ENCODE results near the gene ENGASE. TPM values are rescaled to one million over a fixed set of nuclear protein-coding genes. Genes with fewer than 3 reads are reported as not detected.

The ENGASE gene
- total and polyA plus RNA-seq, 2 donors (not counting 1 experiment from before 2014, with no cell fraction given): 92.1 to 122 TPM

DNA sequence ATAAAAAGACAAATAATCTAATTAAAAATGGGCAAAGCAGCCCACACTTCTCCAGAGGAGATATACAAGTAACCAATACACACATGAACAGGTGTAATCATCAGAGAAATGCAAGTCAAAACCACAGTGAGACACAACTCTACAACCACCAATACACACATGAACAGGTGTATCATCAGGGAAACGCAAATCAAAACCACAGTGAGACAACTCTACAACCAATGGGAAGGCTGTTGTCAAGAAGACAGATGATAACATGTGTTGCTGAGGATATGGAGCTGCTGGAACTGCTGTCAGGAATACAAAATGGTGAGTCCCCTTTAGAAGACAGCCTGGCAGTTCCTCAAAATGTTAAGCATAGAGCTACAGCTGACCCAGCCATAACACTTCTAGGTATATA lies 22.5 kb upstream of the ENGASE start:
- no peak overlapping the region for H3K4me2 ChIP-seq (replicated peaks; ENCODE audit: low read depth, low read length, poor library complexity, severe bottlenecking)
- intact Hi-C loops (cut with micrococcal nuclease): no loop called here
- ATAC-seq (ENCODE audit: low read depth) (no peak), DNase-seq (no peak)
- no peaks in the 10 kb centered on the region for H3K79me2 ChIP-seq (ENCODE audit: control insufficient read depth, insufficient read depth, low read length)
- H3K9ac ChIP-seq (ENCODE audit: low read length): no peak overlapping the region
- H4K20me1 ChIP-seq (ENCODE audit: control insufficient read depth, insufficient read depth, low read length, poor library complexity, severe bottlenecking): no peaks in the 10 kb centered on the region
- H3K4me1 Mint-ChIP-seq: no peaks in the 10 kb centered on the region
- H3K27ac ChIP-seq (ENCODE audit: low read length in 2 of 2): no peak overlapping the region
- H3K27ac Mint-ChIP-seq: no peak overlapping the region
- H3K27me3 ChIP-seq (replicated peaks in 1 of 4; ENCODE audit: control extremely low read depth in 1 of 4, control insufficient read depth in 3 of 4, insufficient read depth in 4 of 4, low read length in 3 of 4): no peaks in the 10 kb centered on the region
- H3K27me3 Mint-ChIP-seq: peaks cover 26% of the 10 kb centered on the region
- ChIA-PET POLR2A (no interaction called here), CTCF (interaction anchor here (0.9 to 2.4 kb wide), 4 partner anchors 8 to 342 kb away, joined by 3 to 8 read pairs (median 3); no protein-coding TSS in a partner anchor)
- peaks cover 0 to 14% (median 5%) of the 10 kb centered on the region in 3 donors for H3K9me3 ChIP-seq (ENCODE audit: control extremely low read depth in 1 of 3, control insufficient read depth in 2 of 3, insufficient read depth in 1 of 3, low read length in 2 of 3)
- H3K36me3 ChIP-seq (replicated peaks in 1 of 2; ENCODE audit: control extremely low read depth in 1 of 2, control insufficient read depth in 1 of 2, extremely low read depth in 1 of 2, insufficient read depth in 2 of 2, low read length in 1 of 2): no peaks in the 10 kb centered on the region
- H3K4me3 Mint-ChIP-seq: no peak overlapping the region
- no peak overlapping the region for H2AFZ ChIP-seq (ENCODE audit: insufficient read depth, low read depth, low read length, poor library complexity, severe bottlenecking)
- H3K4me3 ChIP-seq (ENCODE audit: control extremely low read depth in 1 of 5, extremely low read depth in 1 of 5, insufficient read depth in 1 of 5, low read depth in 2 of 5, low read length in 4 of 5): no peak overlapping the region
- WGBS (ENCODE audit: insufficient coverage): no CpG with 5 or more reads among the region's 1 CpG
- TF ChIP-seq EZH2 (IDR thresholded peaks at IDR 0.05; ENCODE audit: borderline replicate concordance, insufficient read depth, low read depth, low read length, poor library complexity, severe bottlenecking): no peak
- no peak for TF ChIP-seq CTCF (IDR thresholded peaks at IDR 0.05)
- no peaks in the 10 kb centered on the region for H3K4me1 ChIP-seq (ENCODE audit: control insufficient read depth in 2 of 2, insufficient read depth in 2 of 2, low read length in 2 of 2)
- peaks cover 8% of the 10 kb centered on the region for H3K9me3 Mint-ChIP-seq (ENCODE audit: insufficient read depth)

DNA sequence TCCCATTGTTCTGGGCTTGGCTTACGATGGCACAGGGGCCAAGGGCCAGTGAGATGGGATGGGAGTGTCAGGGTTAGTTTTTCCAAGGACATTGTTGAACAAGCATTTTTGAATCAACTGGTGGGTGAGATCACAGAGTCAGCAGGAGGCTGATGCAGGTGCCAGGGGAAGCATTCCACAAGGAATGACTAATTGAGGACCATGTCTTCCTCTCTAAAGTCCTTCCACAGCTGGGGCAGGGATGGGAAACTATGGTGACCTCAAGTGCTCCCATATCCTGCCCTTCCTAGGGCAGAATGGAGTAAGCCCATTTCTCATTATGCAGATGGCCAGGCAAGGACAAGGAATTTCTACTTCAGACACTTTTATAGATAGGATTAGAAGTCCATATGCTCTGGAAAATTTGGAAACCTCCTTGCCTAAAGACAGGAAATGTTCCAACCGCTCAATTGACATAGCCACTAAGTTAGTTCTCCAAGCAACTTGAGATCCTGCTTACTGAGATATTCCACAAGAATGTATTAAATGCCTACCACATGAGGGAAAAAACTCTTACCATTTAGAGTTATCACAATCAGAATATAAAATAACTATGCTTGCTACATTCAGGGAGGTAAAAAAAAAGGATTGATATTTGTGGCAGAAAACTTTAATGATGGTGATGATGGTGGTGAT lies 21.2 kb upstream of the ENGASE start:
- peaks cover 8% of the 10 kb centered on the region for H3K9me3 Mint-ChIP-seq (ENCODE audit: insufficient read depth)
- H3K27me3 Mint-ChIP-seq: peaks cover 32% of the 10 kb centered on the region
- intact Hi-C loops (cut with micrococcal nuclease): no loop called here
- ChIA-PET POLR2A (no interaction called here), CTCF (interaction anchor here (0.9 to 1.4 kb wide), 4 partner anchors 9 to 339 kb away, joined by 3 read pairs; no protein-coding TSS in a partner anchor)
- Histone ChIP-seq H3K4me1 (ENCODE audit: control insufficient read depth in 2 of 2, insufficient read depth in 2 of 2, low read length in 2 of 2) (no peaks in the 10 kb centered on the region), H3K4me3 (ENCODE audit: control extremely low read depth in 1 of 5, extremely low read depth in 1 of 5, insufficient read depth in 1 of 5, low read depth in 2 of 5, low read length in 4 of 5) (no peak overlapping the region), H4K20me1 (ENCODE audit: control insufficient read depth, insufficient read depth, low read length, poor library complexity, severe bottlenecking) (no peaks in the 10 kb centered on the region), H3K9me3 (ENCODE audit: control extremely low read depth in 1 of 3, control insufficient read depth in 2 of 3, insufficient read depth in 1 of 3, low read length in 2 of 3) (peaks cover 0 to 20% (median 5%) of the 10 kb centered on the region in 3 donors), H3K9ac (ENCODE audit: low read length) (no peak overlapping the region), H3K27me3 (replicated peaks in 1 of 4; ENCODE audit: control extremely low read depth in 1 of 4, control insufficient read depth in 3 of 4, insufficient read depth in 4 of 4, low read length in 3 of 4) (peaks cover 0 to 4% (median 0%) of the 10 kb centered on the region in 4 experiments), H3K79me2 (ENCODE audit: control insufficient read depth, insufficient read depth, low read length) (no peaks in the 10 kb centered on the region), H3K4me2 (replicated peaks; ENCODE audit: low read depth, low read length, poor library complexity, severe bottlenecking) (no peak overlapping the region), H3K27ac (ENCODE audit: low read length in 2 of 2) (no peak overlapping the region), H3K36me3 (replicated peaks in 1 of 2; ENCODE audit: control extremely low read depth in 1 of 2, control insufficient read depth in 1 of 2, extremely low read depth in 1 of 2, insufficient read depth in 2 of 2, low read length in 1 of 2) (no peaks in the 10 kb centered on the region), H2AFZ (ENCODE audit: insufficient read depth, low read depth, low read length, poor library complexity, severe bottlenecking) (no peak overlapping the region)
- DNase-seq (no peak), ATAC-seq (ENCODE audit: low read depth) (no peak)
- H3K4me1 Mint-ChIP-seq: no peaks in the 10 kb centered on the region
- H3K27ac Mint-ChIP-seq: no peak overlapping the region
- 100% methylated on average over 2 of the region's 2 CpGs for WGBS (ENCODE audit: insufficient coverage)
- no peak for TF ChIP-seq EZH2 (IDR thresholded peaks at IDR 0.05; ENCODE audit: borderline replicate concordance, insufficient read depth, low read depth, low read length, poor library complexity, severe bottlenecking)
- no peak for TF ChIP-seq CTCF (IDR thresholded peaks at IDR 0.05)
- no peak overlapping the region for H3K4me3 Mint-ChIP-seq
